Measurements from ENCODE around the gene TGM5.

DNA sequence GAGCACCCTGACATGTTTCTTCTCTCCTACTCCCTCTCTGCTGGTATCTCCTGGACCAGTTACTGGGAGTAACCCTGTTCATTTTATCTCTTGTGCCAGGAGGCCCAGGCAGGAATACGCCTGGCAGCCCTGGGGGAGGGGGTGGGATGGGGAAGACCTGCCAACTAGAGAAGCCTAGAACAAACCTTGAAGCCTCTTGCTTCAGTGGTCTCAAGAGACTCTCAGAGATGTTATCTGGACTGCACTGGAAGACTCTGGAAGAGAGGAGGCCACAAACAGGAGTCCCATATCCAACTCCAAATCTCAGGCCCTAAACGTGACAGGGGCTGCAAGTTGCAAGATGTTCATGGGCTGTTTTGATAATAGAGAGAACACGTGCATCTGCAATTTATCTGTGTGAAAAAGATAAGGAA, 45.7 kb downstream of the TGM5 start, which contains the start of gene EPB42:
- TF ChIP-seq, protein P1, sequence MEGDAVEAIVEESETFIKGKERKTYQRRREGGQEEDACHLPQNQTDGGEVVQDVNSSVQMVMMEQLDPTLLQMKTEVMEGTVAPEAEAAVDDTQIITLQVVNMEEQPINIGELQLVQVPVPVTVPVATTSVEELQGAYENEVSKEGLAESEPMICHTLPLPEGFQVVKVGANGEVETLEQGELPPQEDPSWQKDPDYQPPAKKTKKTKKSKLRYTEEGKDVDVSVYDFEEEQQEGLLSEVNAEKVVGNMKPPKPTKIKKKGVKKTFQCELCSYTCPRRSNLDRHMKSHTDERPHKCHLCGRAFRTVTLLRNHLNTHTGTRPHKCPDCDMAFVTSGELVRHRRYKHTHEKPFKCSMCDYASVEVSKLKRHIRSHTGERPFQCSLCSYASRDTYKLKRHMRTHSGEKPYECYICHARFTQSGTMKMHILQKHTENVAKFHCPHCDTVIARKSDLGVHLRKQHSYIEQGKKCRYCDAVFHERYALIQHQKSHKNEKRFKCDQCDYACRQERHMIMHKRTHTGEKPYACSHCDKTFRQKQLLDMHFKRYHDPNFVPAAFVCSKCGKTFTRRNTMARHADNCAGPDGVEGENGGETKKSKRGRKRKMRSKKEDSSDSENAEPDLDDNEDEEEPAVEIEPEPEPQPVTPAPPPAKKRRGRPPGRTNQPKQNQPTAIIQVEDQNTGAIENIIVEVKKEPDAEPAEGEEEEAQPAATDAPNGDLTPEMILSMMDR (conservative IDR thresholded peaks at IDR 0.05), result no peak
- TF ChIP-seq ZFX (IDR thresholded peaks at IDR 0.05), result no peak
